ENCODE measurements around the gene TMEM123.

Gene TMEM123

GRCh38 chr11:102422817-102423712 lies 29.5 kb downstream of the TMEM123 start:
- FAIRE-seq, result peak; percentile 24

GRCh38 chr11:102421261-102421660 lies 31.3 kb downstream of the TMEM123 start:
- no peak for FAIRE-seq

- FAIRE-seq, result no peak
Measured at GRCh38 chr11:102420547-102420946, 32.0 kb downstream of the TMEM123 start.

GRCh38 chr11:102419181-102419580 lies 33.4 kb downstream of the TMEM123 start:
- no peak for FAIRE-seq

GRCh38 chr11:102416976-102417375 lies 35.6 kb downstream of the TMEM123 start:
- FAIRE-seq, result peak; percentile 30

GRCh38 chr11:102415304-102415916 lies 37.2 kb downstream of the TMEM123 start:
- FAIRE-seq, result no peak

- no peak for FAIRE-seq
Measured at GRCh38 chr11:102414559-102414958, 38.0 kb downstream of the TMEM123 start.

GRCh38 chr11:102413497-102413896 lies 39.1 kb downstream of the TMEM123 start:
- FAIRE-seq, result no peak

GRCh38 chr11:102411142-102411541 lies 41.4 kb downstream of the TMEM123 start:
- no peak for FAIRE-seq

GRCh38 chr11:102410382-102410784 lies 42.2 kb downstream of the TMEM123 start:
- FAIRE-seq, result no peak

- no peak for FAIRE-seq
Measured at GRCh38 chr11:102408339-102408738, 44.2 kb downstream of the TMEM123 start.

GRCh38 chr11:102407901-102408300 lies 44.7 kb downstream of the TMEM123 start:
- FAIRE-seq, result no peak

- no peak for FAIRE-seq
Measured at GRCh38 chr11:102406099-102406498, 46.5 kb downstream of the TMEM123 start.

GRCh38 chr11:102405501-102405900 lies 47.1 kb downstream of the TMEM123 start:
- no peak for FAIRE-seq

- no peak for FAIRE-seq
Measured at GRCh38 chr11:102402548-102402947, 50.0 kb downstream of the TMEM123 start.

- no peak for FAIRE-seq
Measured at GRCh38 chr11:102401905-102402304, 50.7 kb downstream of the TMEM123 start.

- no peak for FAIRE-seq
Measured at GRCh38 chr11:102400603-102401002, 52.0 kb downstream of the TMEM123 start.

- no peak for FAIRE-seq
Measured at GRCh38 chr11:102399189-102399588, 53.4 kb downstream of the TMEM123 start.

- peak; percentile 33 for FAIRE-seq
Measured at GRCh38 chr11:102398297-102398696, 54.3 kb downstream of the TMEM123 start.

- no peak for FAIRE-seq
Measured at GRCh38 chr11:102396708-102397563, 55.6 kb downstream of the TMEM123 start.

- FAIRE-seq, result no peak
Measured at GRCh38 chr11:102395720-102396393, 56.7 kb downstream of the TMEM123 start.

GRCh38 chr11:102393272-102393730 lies 59.3 kb downstream of the TMEM123 start:
- FAIRE-seq, result no peak
